IMR-90 (cell line): ENCODE measurements around the gene BYSL. TPM values are rescaled to one million over a fixed set of nuclear protein-coding genes. Genes with fewer than 3 reads are reported as not detected.

ENCODE experiments used
- ATAC-seq: fragments of 200-7000 bp; cut with Tn5 transposase; 2 replicates; pipeline ENCODE4 v1.9.1; 2020; ENCODE audit warnings: low read depth, mild to moderate bottlenecking, moderate library complexity
- BruUV-seq: library from RNA; stranded (reverse); fragments of 400-500 nt; replicated peaks from 2 replicates; lab custom pipeline; 2021; lab: Mats Ljungman, UMichigan
- CTCF ChIA-PET: fragments of 300-600 bp; formaldehyde crosslinking; extraction: SDS; loops from one replicate; lab custom pipeline; 2021; ENCODE audit warnings: antibody characterized with exemption; lab: Yijun Ruan, JAX
- POLR2A ChIA-PET: fragments of 300-600 bp; sonication (Branson Sonifier 250); formaldehyde crosslinking; loops from one replicate; lab custom pipeline; 2022; ENCODE audit warnings: antibody characterized with exemption; ENCODE audit not compliant: unreplicated experiment; lab: Charles Lee
- DNase-seq: peaks from one replicate; pipeline ENCODE4 v3.0.0; 2013
- H2AFZ ChIP-seq: replicated peaks from 2 replicates; pipeline ENCODE3; 2013; ENCODE audit warnings: low read length, mild to moderate bottlenecking; ENCODE audit not compliant: poor library complexity
- H2AK5ac ChIP-seq: 2 replicates; pipeline ENCODE4 v1.6.1; 2013; ENCODE audit warnings: low read depth, low read length, inconsistent platforms
- H2AK9ac ChIP-seq: replicated peaks from 2 replicates; pipeline ENCODE3; 2013; ENCODE audit warnings: mild to moderate bottlenecking, low read depth, low read length, moderate library complexity; ENCODE audit not compliant: poor library complexity
- H2BK120ac ChIP-seq: 2 replicates; pipeline ENCODE4 v1.6.1; 2013; ENCODE audit warnings: low read depth, low read length, inconsistent platforms
- H2BK15ac ChIP-seq: 3 replicates; pipeline ENCODE4 v1.6.1; 2013; ENCODE audit warnings: low read depth, low read length, inconsistent platforms
- H2BK20ac ChIP-seq: 2 replicates; pipeline ENCODE4 v1.6.1; 2013; ENCODE audit warnings: low read depth, mild to moderate bottlenecking, inconsistent platforms, low read length, moderate library complexity
- H2BK5ac ChIP-seq: 2 replicates; pipeline ENCODE4 v1.6.1; 2013; ENCODE audit warnings: mild to moderate bottlenecking, low read depth, low read length, inconsistent platforms; ENCODE audit not compliant: poor library complexity, severe bottlenecking
- H3K14ac ChIP-seq: replicated peaks from 2 replicates; pipeline ENCODE4 v1.6.1; 2013; ENCODE audit warnings: low read depth, low read length, inconsistent platforms
- H3K18ac ChIP-seq: 2 replicates; pipeline ENCODE4 v1.6.1; 2013; ENCODE audit warnings: low read depth, low read length, control low read depth
- H3K23ac ChIP-seq: 2 replicates; pipeline ENCODE4 v1.6.1; 2013; ENCODE audit warnings: low read depth, low read length, inconsistent platforms
- H3K27ac ChIP-seq: 2 replicates; pipeline ENCODE4 v1.5.1; 2013; ENCODE audit warnings: mild to moderate bottlenecking, control low read depth, low read length; ENCODE audit not compliant: insufficient read depth
- H3K27me3 ChIP-seq: 2 replicates; pipeline ENCODE4 v1.6.1; 2013; ENCODE audit warnings: low read length; ENCODE audit not compliant: control insufficient read depth, insufficient read depth
- H3K36me3 ChIP-seq: 2 replicates; pipeline ENCODE4 v1.6.1; 2013; ENCODE audit warnings: low read length, mixed read lengths; ENCODE audit not compliant: control insufficient read depth, insufficient read depth
- H3K4ac ChIP-seq: 2 replicates; pipeline ENCODE4 v1.6.1; 2013; ENCODE audit warnings: low read depth, low read length, inconsistent platforms
- H3K4me1 ChIP-seq: 2 replicates; pipeline ENCODE4 v1.6.1; 2013; ENCODE audit warnings: low read length, mixed read lengths; ENCODE audit not compliant: control insufficient read depth, insufficient read depth
- H3K4me2 ChIP-seq: 2 replicates; pipeline ENCODE4 v1.6.1; 2013; ENCODE audit warnings: low read depth, mild to moderate bottlenecking, control low read depth, low read length, moderate library complexity
- H3K4me3 ChIP-seq: 2 replicates; pipeline ENCODE4 v1.5.1; 2013; ENCODE audit warnings: low read depth, mild to moderate bottlenecking, control low read depth, low read length, moderate library complexity; ENCODE audit not compliant: insufficient read depth
- H3K56ac ChIP-seq: 2 replicates; pipeline ENCODE4 v1.6.1; 2013; ENCODE audit warnings: low read length, inconsistent platforms; ENCODE audit not compliant: insufficient read depth; ENCODE audit errors: extremely low read depth
- H3K79me1 ChIP-seq, 2 experiments: 2 replicates each; pipeline ENCODE4 v1.6.1; 2013; ENCODE audit warnings: low read length in 2 of 2, inconsistent platforms in 1 of 2, low read depth in 1 of 2
- H3K9ac ChIP-seq: 2 replicates; pipeline ENCODE4 v1.6.1; 2013; ENCODE audit warnings: low read depth, low read length, control low read depth
- H3K9me1 ChIP-seq: 2 replicates; pipeline ENCODE4 v1.6.1; 2013; ENCODE audit warnings: low read length, inconsistent platforms; ENCODE audit not compliant: insufficient read depth
- H3K9me3 ChIP-seq: 2 replicates; pipeline ENCODE4 v1.6.1; 2013; ENCODE audit warnings: low read length; ENCODE audit not compliant: control insufficient read depth, insufficient read depth
- H4K20me1 ChIP-seq: 2 replicates; pipeline ENCODE4 v1.6.1; 2013; ENCODE audit warnings: low read length, inconsistent platforms; ENCODE audit not compliant: insufficient read depth
- H4K5ac ChIP-seq: 2 replicates; pipeline ENCODE4 v1.6.1; 2013; ENCODE audit warnings: mild to moderate bottlenecking, low read depth, low read length, control low read depth
- H4K8ac ChIP-seq, 2 experiments: 2 replicates each; pipeline ENCODE4 v1.6.1; 2013; ENCODE audit warnings: low read depth in 2 of 2, low read length in 2 of 2, control low read depth in 1 of 2, inconsistent platforms in 1 of 2
- H4K91ac ChIP-seq: 2 replicates; pipeline ENCODE4 v1.6.1; 2013; ENCODE audit warnings: low read depth, low read length, inconsistent platforms; ENCODE audit not compliant: insufficient read depth
- CHD1 ChIP-seq: IDR thresholded peaks from 2 replicates; pipeline ENCODE4 v1.6.1; 2012; ENCODE audit warnings: low read depth, low read length, improper control_type of control experiment
- FOS ChIP-seq: fragments of 150-350 bp; IDR thresholded peaks from 2 replicates; pipeline ENCODE4 v1.6.1; 2016; ENCODE audit warnings: low read depth, low read length
- POLR2A ChIP-seq: IDR thresholded peaks from 2 replicates; pipeline ENCODE4 v1.6.1; 2012; ENCODE audit warnings: mild to moderate bottlenecking, low read depth, low read length
- RFX5 ChIP-seq: IDR thresholded peaks from 2 replicates; pipeline ENCODE4 v1.8.0; 2012; ENCODE audit warnings: low read depth, mild to moderate bottlenecking, low read length, moderate library complexity
- SMC3 ChIP-seq: fragments of 150-350 bp; IDR thresholded peaks from 2 replicates; pipeline ENCODE4 v1.6.1; 2016; ENCODE audit warnings: low read depth, mild to moderate bottlenecking, antibody characterized with exemption, low read length, moderate library complexity
- WGBS, 2 experiments: methylation state at CpG; one replicate each; pipeline versions ENCODE4 v1.1.5 to v1.1.7; 2013; ENCODE audit warnings: missing lambda C conversion rate in 2 of 2; ENCODE audit not compliant: insufficient read length in 1 of 2; ENCODE audit errors: extremely low coverage in 2 of 2; 5-methylcytosine and 5-hydroxymethylcytosine counted together
- dilution Hi-C: fragments of 300-500 bp; cut with HindIII; formaldehyde crosslinking; loops from one replicate; pipeline ENCODE4 v1.14.3; 2018; ENCODE audit warnings: low sequenced_read_pairs; ENCODE audit not compliant: unreplicated experiment
- in situ Hi-C: fragments of 300-500 bp; cut with MboI; formaldehyde crosslinking; loops from 3 replicates; pipeline ENCODE4 v1.14.3; 2019; ENCODE audit warnings: low sequenced_read_pairs, inconsistent platforms, mixed read lengths
- intact Hi-C: fragments of 100-400 bp; cut with micrococcal nuclease; formaldehyde crosslinking; loops from 2 replicates; pipeline ENCODE4 v1.10.0; 2022
- polyA plus RNA-seq, 3 experiments: library from polyadenylated mRNA; depleted of rRNA; stranded (reverse); fragments of >200 nt; gene quantifications; 2 replicates each; pipeline ENCODE4 v1.2.3, GENCODE V29; 2012; ENCODE audit warnings: low replicate concordance in 1 of 3
- total RNA-seq: library from RNA; depleted of rRNA; stranded (reverse); fragments of >200 nt; gene quantifications from 2 replicates; pipeline ENCODE4 v1.2.3, GENCODE V29; 2012

The BYSL gene
- total and polyA plus RNA-seq, 2 of the 4 experiments (the other 2 are of a cell fraction): 26.7 to 36.3 TPM

DNA sequence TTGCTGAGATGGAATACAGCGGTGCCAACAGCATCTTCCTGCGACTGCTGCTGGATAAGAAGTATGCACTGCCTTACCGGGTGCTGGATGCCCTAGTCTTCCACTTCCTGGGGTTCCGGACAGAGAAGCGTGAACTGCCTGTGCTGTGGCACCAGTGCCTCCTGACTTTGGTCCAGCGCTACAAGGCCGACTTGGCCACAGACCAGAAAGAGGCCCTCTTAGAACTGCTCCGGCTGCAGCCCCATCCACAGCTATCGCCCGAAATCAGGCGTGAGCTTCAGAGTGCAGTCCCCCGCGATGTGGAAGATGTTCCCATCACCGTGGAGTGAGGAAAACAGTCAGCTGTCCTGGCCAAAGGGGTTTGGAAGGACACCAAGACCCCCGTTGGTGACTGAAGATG is 11.1 kb downstream of the BYSL start:
- 94% methylated on average over 13 of the region's 15 CpGs; no CpG with 5 or more reads in 1 of the 2 experiments for WGBS, 2 experiments
- Histone ChIP-seq H4K91ac (no peak overlapping the region), H3K4me1 (peaks cover 3% of the 10 kb centered on the region; the same call in 1 of the 2 replicates), H3K79me1 (peaks cover 32 to 55% of the 10 kb centered on the region in 2 experiments), H3K27me3 (no peaks in the 10 kb centered on the region), H3K18ac (no peak overlapping the region), H2BK5ac (no peak overlapping the region), H2BK20ac (no peak overlapping the region), H3K9me1 (no peaks in the 10 kb centered on the region), H3K14ac (no peak overlapping the region), H2BK15ac (no peak overlapping the region), H3K4me3 (no peak overlapping the region), H2AFZ (no peak overlapping the region), H3K36me3 (peaks cover 70% of the 10 kb centered on the region), H3K27ac (no peak overlapping the region), H3K9ac (no peak overlapping the region), H3K4me2 (no peak overlapping the region), H3K4ac (no peak overlapping the region), H3K23ac (no peak overlapping the region), H4K20me1 (peaks cover 39% of the 10 kb centered on the region), H2BK120ac (no peak overlapping the region), H4K5ac (no peak overlapping the region), H4K8ac (no peak overlapping the region), H2AK9ac (no peak overlapping the region), H3K9me3 (no peaks in the 10 kb centered on the region), H3K56ac (no peak overlapping the region), H2AK5ac (no peak overlapping the region)
- ChIA-PET POLR2A (no interaction called here), CTCF (no interaction called here)
- DNase-seq (no peak), ATAC-seq (no peak)
- intact Hi-C loops (no loop called here), dilution Hi-C loops (no loop called here), in situ Hi-C loops (loop anchor here (5.0 to 10.0 kb wide), 2 partner anchors 85 to 148 kb away; partner anchors contain the start of genes PRICKLE4 and TOMM6)
- TF ChIP-seq POLR2A (no peak), FOS (no peak), RFX5 (no peak), SMC3 (no peak), CHD1 (no peak)
- BruUV-seq: no TSS peak
